ENCODE data around the gene PRR30.
"Not testable (repeated sequence)": the region's sequence is repeated elsewhere in the genome, so short reads cannot be mapped to it uniquely, and the experiment has no call there.

PRR30 gene

DNA sequence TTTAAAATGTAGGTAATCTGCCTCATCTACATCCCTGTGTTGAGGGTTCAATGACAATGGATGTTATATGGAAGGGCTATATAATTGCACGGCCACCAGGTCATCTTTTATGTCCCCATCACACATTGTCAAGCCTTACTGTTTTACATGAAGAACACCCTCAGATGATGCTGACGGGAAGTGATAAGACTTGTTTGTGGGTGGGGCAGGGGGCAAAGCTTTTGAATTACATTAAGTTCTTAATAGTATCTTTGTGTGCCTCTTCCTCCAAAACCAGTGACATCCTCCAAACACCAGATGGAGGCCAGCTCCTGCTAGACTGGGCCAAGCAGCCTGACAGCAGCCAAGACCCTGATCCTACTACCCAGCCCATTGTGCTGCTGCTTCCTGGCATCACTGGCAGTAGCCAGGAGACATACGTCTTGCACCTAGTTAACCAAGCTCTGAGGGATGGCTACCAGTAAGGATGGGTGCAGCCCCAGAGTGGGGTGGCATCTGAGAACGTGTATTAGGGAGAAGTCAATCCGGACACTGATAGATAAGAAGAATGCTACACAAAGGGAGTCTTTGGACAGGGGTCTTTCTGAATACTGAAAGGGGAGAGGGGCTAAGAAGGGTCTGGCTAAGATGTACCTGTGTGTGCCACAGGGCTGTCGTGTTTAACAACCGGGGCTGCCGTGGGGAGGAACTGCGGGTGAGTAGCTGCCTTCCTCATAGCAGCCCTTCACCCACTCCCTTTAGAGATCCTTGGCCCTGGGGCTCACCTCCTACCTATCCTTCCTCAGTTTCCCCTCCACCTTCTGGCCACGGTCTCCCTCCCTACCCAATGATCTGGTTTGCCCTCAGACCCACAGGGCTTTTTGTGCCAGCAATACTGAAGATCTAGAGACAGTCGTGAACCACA is 10.3 kb downstream of the PRR30 start:
- DNase-seq (ENCODE audit: low read depth in 2 of 2) = no peak

DNA sequence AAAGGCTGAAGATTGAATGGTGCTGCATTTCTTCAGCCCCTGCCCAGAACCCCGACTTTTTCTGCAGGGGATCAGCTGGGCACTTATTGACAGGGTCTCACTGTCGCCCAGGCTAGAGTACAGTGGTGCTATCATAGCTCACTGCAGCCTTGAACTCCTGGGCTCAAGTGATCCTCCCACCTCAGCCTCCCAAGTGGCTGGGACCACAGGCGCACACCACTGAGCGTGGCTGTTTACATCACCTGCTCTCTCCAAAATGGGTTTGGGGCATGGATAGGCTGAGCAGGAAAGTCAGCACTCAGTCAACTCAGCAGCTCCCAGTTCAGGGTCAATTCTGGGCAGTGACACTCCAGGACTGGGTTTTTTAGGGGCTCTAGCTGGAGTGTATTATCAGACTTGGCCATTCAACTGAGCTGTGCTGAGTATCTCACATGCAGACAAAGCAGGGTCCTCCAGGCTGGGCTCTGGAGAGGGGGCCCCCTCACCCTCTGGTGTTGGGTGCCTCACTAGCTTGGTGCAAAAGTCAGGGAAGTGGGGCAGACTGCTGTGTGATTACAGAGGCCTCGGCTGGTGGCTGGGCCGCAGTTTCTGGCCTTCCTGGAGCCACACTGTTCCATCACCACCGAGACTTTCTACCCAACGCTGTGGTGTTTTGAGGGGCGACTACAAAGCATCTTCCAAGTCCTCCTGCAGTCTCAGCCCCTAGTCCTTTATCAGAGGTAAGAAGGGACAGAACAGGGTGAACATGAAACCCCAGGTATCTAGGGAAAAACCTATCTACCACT is 11.1 kb downstream of the PRR30 start:
- no peak for DNase-seq (ENCODE audit: low read depth in 2 of 2)

DNA sequence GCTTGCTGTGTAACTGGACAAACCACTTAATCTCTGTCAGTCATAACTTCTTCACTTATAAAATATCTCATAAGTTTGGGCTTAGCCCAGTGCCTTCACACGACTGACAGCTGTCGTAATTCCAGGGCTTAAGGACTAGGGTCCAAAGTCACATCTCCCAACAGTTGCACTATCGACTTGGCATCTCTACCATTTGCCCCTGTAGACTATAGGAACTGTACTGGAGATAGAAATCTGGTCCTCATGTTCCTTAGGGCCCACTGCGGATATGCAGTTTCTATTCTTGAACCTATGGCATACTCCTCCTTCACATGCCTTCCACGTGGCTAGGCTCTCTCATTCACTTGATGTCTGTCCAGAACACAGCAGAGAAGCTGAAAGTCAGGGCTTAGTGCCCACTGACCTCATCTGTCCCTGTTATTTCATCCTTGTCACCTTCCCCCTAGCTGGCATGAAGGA is 12.9 kb downstream of the PRR30 start:
- no peak for DNase-seq (ENCODE audit: low read depth in 2 of 2)

DNA sequence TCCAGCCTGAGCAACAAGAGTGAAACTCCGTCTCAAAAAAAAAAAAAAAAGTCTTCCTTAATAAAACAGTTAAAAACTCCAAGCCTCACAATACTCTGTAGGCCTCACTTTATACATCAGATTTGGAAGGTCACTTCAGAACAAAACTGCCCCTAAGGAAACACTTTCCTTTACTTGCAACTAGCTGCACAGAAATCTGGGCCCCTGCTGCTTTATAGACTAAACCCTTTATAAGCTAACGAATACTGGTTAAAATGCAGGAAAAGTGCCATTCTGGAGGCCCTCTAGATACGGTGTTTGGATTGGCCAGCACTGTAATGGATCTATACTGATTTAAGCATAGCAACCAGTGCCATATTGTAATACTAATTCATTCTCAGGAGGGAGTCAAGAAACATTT is 14.1 kb downstream of the PRR30 start:
- DNase-seq (ENCODE audit: low read depth in 2 of 2) = no peak

DNA sequence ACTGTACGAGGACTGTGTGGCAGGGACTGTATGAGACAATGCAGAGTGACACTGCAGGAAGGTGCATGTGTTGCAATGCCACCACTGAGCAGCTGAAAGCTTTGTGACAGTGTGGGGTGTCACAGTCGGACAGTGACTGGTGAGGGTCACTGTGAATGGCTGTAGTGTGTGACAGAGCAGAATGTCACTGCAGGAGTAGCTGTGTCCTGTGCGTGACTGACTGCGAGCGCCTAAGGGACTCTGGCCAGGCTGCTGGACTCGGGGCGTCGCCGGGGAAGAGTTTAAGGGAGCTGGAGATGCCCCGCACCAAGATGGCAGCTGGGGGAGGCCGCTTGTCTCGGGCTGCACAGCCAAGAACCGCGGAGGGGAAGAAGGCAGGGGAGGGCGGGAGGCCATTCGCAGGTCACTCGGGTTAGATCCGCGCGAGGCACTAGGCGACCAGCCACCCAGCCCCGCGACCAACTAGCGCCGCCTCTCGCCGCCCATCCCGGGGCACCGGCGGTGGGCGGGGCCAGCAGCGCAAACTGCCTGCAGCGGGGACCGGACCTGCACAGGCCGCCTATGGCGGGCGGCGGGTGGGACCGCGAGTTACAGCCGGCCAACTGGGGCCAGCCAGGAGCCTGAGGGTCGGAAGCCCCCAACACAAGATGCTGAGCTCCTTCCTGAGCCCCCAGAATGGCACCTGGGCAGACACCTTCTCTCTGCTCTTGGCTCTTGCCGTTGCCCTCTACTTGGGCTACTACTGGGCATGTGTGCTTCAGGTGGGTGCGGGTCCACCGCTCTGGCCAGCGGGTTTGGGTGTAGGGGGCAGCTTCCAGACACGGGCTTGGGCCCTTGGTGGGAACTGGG is 15.7 kb downstream of the PRR30 start, which contains the start of gene ABHD1:
Gene ABHD1, plus strand, starts transcription at position 514 of the 849 bp plus-strand sequence. Its CDS starts 134 bp downstream, at position 648.
- DNase-seq (ENCODE audit: low read depth in 2 of 2) = peak in 1 of 2 donors; percentile 52

DNA sequence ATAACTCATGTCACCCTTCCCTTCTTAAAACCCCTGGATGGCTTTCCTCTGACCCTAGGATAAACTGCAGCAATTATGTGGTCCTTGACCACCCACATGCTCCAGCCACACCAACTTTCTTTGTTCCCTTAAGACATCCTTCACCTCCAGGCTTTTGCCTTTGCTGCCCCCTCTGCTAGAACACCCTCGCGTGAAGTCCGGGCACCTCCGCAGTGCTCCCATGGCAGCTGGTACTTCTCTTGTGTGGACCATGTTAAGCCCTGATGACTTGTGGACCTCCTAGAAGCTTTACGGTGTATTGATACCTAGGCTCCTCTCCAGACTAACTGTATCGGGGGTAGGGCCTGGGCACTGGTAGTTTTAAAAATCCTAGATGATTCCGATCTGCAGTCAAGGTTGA is 16.4 kb downstream of the PRR30 start:
- DNase-seq (ENCODE audit: low read depth in 2 of 2) = no peak

DNA sequence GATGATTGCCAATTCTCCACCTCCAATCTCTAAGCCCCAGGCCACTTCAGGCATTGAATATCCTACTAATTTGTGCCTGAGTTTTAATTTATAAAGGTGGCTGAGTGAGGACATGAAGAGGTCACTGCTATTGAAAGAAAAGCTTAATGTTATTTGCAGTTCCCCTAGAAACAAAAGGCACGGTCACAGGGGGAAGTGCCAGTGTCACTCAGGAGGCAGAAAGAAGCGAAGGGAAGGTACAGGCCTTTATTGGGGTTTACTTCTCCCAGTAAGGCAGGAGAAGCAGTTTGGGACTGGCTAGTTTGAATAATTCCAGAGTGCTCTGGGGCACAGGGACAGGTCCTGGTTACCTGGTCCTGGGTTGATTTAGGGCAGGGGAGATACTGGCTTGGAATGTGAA is 17.3 kb downstream of the PRR30 start:
- DNase-seq (ENCODE audit: low read depth in 2 of 2) = no peak

DNA sequence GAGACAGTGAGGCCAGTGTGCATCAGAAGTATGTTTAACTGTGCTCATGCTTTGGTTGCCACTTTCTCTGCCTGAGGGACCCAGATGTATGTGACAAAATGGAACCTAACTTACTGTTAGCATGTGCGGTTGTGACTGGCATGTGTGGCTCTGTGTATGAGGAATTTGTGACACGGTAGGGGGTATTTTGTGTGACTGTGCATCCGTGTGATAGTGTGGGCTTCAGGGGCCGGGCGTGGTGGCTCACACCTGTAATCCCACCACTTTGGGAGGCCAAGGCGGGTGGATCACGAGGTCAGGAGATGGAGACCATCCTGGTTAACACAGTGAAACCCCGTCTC is 19.9 kb downstream of the PRR30 start:
- not testable (repeated sequence) for DNase-seq (ENCODE audit: low read depth in 2 of 2)

DNA sequence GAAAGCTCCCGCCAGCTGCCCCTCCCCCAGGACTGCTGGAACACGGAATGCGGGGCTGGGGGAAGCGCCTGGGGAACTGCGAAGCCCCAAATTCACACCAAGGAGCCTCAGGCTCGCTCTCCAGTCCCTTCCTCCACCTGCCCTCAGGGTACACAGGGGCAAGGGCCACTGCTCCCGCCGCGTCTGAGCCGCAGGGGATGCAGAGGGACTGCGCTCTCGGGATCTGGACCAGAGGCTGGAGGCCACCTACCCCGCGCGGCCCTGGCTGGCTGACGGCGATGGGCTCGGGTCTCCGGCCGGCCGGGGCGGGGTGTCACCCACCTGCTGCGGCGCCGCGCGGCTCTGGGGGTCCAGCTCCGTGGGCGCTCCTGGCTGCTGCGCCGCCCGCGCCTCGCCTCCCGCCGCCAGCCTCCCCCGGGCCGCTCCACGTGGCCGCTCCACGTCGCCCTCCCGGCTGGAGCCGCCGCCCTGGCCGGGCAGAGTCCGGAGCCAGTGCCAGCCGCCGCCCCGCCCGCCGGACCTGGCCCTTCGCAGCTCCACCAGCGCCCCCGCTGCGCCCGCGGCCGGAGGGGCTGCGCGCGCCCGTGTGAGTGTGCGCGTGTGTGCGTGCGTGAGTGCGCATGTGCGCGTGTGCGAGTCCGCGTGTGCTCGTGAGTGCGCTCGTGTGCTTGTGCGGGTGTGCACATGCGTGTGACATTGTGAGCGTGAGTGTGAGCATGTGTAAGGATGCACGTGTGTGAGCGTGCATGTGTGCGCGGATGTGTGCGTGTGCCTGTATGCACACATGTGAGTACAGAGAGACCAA is 20.5 kb downstream of the PRR30 start, which contains the start of gene CGREF1:
Gene CGREF1, minus strand, starts transcription at position 604 of the 805 bp plus-strand sequence. CDS start 14,762 bp downstream, outside the sequence.
- no peak for DNase-seq (ENCODE audit: low read depth in 2 of 2)

DNA sequence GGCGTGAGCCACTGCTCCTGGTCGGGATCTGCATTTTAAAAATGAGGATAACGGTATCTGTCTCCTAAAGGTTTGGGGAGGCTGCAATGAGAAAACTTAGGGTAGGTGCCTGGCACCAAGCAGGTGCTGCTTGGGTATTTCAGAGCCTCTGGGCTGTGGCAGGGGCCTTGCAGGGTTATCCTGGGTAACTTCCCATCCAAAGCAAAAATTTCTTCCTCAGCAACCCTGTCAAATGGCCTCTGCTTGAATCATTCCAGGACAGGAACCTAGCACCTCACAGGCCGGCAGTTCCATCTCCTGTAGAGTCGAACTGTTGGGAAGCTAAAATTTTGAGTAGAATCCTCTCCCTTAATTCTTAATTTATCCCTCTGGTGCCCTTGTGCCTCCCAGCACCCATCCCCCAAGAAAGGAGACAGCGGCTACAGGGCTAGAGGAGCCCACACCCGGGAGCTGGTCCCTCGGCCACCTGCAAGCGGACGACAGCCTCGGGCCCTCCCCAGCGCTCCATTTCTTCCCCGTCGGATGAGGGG is 21.1 kb downstream of the PRR30 start:
- no peak for DNase-seq (ENCODE audit: low read depth in 2 of 2)

DNA sequence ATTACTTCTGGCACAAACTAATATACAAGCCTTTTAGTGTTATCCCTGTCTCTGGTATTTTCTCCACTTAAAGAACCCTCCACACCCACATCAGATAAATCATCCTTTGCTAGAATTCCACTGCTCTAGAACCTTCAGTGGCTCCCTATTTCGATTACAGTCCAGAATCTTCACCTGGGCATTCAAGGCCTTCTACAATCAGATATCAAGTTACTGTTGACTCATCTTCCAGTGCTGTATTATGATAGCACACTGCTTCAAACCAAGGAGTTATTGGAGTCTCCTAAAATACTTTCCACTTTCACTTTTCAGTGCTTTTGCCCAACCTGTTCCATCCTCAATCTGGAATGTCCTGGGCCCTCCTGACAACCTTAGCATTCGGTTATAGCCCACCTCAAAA is 23.7 kb downstream of the PRR30 start:
- DNase-seq (ENCODE audit: low read depth in 2 of 2) = no peak

DNA sequence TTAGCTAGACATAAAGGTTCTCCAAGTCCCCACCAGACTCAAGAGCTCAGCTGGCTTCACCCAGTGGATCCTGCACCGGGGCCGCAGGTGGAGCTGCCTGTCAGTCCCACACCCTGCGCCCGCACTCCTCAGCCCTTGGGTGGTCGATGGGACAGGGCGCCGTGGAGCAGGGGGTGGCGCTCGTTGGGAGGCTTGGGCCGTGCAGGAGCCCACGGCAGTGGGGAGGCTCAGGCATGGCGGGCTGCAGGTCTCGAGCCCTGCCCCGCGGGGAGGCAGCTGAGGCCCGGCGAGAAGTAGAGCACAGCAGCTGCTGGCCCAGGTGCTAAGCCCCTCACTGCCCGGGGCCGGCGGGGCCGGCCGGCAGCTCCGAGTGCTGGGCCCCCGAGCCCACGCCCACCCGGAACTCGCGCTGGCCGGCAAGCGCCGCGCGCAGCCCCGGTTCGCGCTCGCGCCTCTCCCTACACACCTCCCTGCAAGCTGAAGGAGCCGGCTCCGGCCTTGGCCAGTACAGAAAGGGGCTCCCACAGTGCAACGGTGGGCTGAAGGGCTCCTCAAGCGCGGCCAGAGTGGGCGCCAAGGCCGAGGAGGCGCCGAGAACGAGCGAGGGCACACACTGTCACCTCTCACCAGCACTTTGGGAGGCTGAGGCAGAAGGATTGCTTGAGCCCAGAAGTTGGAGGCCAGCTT is 27.7 kb downstream of the PRR30 start:
- not testable (repeated sequence) for DNase-seq (ENCODE audit: low read depth in 2 of 2)

DNA sequence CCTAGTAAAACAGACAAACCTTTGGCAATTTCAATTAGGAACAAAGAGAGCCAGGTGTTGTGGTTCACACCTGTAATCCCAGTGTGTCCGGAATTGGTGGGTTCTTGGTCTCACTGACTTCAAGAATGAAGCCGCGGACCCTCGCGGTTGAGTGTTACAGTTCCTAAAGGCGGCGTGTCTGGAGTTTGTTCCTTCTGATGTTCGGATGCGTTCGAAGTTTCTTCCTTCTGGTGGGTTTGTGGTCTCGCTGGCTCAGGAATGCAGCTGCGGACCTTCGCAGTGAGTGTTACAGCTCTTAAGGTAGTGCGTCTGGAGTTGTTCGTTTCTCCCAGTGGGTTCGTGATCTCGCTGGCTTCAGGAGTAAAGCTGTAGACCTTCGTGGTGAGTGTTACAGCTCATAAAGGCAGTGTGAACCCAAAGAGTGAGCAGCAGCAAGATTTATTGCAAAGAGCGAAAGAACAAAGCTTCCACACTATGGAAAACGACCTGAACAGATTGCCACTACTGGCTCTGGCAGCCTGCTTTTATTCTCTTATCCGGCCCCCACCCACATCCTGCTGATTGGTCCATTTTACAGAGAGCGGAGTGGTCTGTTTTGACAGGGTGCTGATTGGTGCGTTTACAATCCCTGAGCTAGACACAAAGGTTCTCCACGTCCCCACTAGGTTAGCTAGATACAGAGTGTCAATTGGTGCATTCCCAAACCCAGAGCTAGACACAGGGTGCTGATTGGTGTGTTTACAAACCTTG is 28.4 kb downstream of the PRR30 start:
- DNase-seq (ENCODE audit: low read depth in 2 of 2) = not testable (repeated sequence)

DNA sequence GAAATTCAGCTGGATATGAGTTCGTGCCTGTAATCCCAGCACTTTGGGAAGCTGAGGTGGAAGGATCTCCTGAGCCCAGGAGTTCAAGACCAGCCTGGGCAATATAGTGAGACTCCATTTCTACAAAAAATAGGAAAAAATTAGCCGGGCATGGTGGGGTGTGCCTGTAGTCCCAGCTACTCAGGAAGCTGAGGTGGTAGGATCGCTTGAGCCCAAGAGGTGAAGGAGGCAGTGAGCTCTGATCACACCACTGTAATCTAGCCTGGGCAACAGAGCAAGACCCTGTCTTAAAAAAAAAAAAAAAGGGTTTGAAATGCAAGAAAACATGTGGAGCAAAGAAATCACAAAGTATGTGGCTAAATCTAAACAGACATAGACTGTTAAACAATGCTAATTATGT is 30.1 kb downstream of the PRR30 start:
- DNase-seq (ENCODE audit: low read depth in 2 of 2) = no peak

DNA sequence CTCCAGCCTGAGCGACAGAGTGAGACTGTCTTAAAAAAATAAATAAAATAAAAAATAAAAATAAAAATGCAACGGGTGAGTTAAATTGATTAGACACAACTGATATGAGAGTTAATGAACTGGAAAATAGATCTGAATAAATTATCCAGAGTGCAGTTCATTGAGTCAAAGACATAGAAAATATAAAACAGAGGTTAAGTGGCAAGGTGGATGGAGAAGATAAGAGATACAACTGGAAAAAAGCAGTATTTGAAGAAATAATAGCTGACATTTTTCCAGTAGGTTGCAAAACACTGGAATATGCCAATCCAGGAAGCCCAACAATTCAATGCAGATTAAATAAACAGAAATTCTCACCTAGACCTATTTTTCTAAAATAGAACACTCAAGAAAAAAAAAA is 31.0 kb downstream of the PRR30 start:
- no peak for DNase-seq (ENCODE audit: low read depth in 2 of 2)

DNA sequence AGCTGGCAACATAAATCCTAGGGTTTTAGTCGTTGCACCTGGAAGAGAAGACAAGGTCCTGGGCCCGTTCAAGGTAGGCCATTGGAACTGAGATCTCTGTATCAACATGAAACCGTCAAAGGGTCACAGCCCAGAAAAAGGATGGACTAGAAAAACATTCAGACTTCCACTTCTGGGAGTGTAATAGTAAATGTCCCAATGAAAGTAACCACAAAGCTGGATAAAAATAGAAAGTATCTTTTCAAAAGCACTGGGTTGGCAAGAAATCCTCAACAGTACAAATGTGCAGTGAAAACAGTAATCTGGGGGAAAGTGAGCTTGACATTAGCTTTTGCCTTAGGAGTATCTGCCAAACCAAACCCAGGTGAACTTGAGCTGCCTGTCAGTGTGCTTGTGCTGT is 33.2 kb downstream of the PRR30 start:
- DNase-seq (ENCODE audit: low read depth in 2 of 2) = no peak

DNA sequence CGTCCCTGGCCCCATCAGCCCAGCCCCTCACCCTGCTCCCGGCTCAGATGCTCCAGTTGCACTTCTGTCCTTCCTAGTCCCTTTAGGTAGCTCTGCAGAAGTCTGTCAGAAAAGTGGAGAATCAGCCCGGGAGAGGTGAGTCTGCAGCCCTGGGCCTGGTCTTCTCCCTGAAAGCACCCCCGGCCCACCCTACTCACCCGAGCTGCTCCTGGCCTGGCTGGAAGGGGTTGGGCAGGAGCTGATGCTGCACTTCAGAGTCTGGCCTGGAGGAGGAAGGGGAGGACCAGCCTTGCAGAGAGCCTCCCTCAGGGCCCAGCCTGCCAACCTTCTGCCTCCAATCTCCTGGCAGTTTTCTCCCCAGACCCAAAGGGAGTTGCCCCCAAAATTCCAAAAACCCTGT is 36.9 kb downstream of the PRR30 start:
- no peak for DNase-seq (ENCODE audit: low read depth in 2 of 2)

DNA sequence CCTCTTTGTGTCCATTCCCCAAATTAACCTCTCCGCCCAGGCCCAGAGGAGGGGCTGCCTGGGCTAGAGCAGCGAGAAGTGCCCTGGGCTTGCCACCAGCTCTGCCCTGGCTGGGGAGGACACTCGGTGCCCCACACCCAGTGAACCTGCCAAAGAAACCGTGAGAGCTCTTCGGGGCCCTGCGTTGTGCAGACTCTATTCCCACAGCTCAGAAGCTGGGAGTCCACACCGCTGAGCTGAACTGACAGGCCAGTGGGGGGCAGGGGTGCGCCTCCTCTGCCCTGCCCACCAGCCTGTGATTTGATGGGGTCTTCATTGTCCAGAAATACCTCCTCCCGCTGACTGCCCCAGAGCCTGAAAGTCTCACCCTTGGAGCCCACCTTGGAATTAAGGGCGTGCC is 39.2 kb downstream of the PRR30 start:
- no peak for DNase-seq (ENCODE audit: low read depth in 2 of 2)

DNA sequence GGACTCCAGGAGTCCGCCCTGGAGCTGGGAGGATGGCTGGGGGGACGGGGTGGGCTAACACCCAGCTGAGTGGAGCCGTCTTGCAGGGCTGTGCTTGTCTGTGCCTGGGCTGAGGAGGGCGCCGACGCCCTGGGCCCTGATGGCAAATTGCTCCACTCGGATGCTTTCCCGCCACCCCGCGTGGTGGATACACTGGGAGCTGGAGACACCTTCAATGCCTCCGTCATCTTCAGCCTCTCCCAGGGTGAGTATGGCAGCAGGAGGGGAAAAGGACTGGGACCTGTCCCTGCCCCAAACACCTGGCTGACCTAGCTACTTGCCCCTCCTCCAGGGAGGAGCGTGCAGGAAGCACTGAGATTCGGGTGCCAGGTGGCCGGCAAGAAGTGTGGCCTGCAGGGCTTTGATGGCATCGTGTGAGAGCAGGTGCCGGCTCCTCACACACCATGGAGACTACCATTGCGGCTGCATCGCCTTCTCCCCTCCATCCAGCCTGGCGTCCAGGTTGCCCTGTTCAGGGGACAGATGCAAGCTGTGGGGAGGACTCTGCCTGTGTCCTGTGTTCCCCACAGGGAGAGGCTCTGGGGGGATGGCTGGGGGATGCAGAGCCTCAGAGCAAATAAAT is 39.8 kb downstream of the PRR30 start:
- DNase-seq (ENCODE audit: low read depth in 2 of 2) = no peak

Measured in stimulated activated CD8-positive, alpha-beta memory T cell treated with anti-CD3 and anti-CD28 coated beads, Interleukin-7, amount 100 ng/mL, for 4 hours (primary cell).